Stimulated activated CD4-positive, alpha-beta T cell treated with anti-CD3 and anti-CD28 coated beads, Interleukin-4, amount 100 ng/mL, for 4 hours (primary cell): ENCODE results near the gene TBL1X.

Source experiments
- DNase-seq, 2 experiments: peaks; one replicate each; pipeline ENCODE4 v3.0.0-alpha.2; 2020

TBL1X gene

DNA sequence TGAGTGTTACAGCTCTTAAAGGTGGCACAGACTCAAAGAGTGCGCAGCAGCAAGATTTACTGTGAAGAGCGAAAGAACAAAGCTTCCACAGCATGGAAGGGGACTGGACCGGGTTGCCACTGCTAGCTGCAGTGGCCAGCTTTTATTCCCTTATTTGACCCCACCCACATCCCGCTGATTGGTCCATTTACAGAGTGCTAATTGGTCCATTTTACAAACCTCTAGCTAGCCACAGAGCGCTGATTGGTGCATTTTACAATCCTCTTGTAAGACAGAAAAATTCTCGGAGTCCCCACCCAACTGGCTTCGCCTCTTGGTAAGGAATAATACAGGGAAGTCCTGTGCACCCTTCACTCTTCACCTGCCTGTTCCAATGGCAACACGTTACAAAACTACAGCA lies 319.5 kb downstream of the TBL1X start:
- no peak for DNase-seq

DNA sequence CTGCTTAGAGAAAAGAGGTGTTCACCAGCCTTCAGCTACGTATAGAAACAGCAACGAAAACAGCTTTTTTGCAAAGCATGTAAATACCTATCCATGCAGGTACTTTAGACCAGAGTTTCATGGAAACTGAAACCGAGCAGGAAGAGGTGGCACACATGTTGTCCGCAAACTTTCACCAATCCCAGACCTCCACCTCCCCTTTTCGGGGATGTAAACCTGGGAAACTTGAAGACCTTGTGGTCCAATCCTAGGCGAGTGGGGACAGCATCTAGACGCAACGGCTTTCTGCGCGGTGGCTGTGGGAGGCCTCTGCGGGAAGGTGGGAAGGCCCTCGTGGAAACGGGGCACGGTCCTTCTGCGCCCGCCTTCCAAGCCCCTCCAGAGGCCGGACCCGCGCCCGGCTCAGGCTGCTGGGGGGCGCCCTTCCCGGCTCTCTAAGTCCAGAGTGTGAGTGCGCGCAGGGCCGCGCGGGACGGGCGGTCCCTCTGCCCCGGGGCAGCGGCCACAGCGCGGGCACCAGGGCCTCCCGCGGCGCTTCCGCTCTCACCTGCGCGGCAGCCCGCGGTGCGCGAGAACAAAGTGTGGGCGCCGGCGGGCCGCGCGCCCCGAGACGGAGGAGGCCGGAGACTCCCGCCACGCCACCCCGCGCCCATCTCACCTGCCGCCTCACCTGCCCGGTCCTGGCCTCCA lies 320.5 kb downstream of the TBL1X start:
- DNase-seq, result no peak

- DNase-seq, result no peak
Measured at GRCh38 chrX:9785944-9786797, 321.3 kb downstream of the TBL1X start, which contains the start of gene SHROOM2. Gene SHROOM2 (plus strand): TSS chrX:9786429. CDS start chrX:9786546, 117 bp downstream.

- DNase-seq, result no peak
Measured at GRCh38 chrX:9786798-9787635, 322.2 kb downstream of the TBL1X start.

DNA sequence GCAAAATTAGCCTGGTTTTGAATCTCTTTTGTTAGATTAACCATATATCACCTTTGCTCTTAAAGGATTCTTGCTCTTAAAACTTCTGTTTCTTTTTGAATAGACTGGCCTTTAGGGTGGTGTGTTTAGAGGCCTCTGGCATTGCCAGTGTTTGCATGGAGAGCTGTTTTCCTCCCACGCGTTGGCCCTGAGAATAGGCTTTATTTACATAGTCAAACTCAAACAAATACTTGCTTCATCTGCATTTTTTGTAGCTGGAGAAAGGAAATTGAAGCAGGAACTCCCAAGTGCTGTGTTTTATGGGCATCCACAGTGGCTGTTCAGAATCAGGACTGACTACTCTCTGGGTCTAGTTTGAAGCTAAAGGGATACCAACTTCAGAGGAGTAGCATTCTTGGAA lies 324.1 kb downstream of the TBL1X start:
- DNase-seq, result no peak

GRCh38 chrX:9789555-9789954 lies 324.7 kb downstream of the TBL1X start:
- no peak for DNase-seq
